ENCODE measurements around the gene HSPA6.
A peak's percentile ranks its signal among the peaks of the same experiment; 100 is the strongest.
"Not testable (repeated sequence)": the region's sequence is repeated elsewhere in the genome, so short reads cannot be mapped to it uniquely, and the experiment has no call there.

The HSPA6 gene

DNA sequence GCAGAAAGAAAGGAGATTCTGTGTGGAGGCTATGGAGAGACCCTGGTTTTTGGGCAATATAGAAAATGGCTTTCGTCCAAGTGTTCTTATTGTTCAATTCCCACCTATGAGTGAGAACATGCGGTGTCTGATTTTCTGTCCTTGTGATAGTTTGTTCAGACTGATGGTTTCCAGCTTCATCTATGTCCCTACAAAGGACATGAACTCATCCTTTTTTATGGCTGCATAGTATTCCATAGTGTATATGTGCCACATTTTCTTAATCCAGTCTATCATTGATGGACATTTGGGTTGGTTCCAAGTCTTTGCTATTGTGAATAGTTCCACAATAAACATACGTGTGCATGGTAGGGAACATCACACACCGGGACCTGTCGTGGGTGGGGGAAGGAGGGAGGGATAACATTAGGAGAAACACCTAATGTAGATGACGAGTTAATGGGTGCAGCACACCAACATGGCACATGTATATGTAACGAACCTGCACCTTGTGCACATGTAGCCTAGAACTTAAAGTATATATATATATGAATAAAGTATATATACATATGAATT, 14.7 kb downstream of the HSPA6 start:
- DNase-seq, result not testable (repeated sequence)

DNA sequence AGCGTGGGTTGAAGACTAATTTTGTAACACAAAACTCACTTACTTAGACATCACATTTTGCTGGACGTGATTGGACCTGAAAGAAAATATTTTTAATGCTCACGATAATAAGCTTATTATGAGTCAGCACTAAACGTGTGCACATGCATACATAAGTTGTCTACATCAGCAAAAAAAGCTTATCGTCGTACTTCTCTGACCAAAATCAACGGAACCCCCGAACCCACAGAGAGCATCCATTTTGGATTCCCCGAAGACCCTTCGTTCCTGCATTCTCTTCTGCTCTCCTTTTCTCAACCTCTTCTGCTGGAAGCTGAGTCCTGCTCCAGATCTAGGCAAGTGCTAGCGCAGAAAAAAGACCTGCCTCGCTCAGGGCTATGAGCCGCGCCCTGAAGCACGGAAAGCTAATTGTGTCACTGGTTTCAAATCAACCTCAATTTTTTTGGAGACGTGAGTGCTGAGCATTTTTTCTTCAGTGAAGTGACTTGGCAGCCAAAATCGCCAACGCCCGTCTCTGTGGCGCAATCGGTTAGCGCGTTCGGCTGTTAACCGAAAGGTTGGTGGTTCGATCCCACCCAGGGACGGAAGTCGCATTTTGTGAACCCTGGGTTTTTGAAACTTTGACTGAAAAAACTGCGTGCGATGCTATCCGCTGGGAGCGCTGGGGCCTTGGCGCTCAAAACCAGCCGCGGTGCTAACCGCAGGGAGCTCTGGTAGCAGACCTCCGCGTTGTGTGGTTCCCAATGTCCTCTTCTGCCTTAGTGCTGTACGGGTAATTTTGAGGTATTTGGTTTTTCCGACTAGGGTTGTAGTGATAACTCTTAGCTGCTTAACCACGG, 15.6 kb downstream of the HSPA6 start:
- DNase-seq, result peak; percentile 69 to 92

DNA sequence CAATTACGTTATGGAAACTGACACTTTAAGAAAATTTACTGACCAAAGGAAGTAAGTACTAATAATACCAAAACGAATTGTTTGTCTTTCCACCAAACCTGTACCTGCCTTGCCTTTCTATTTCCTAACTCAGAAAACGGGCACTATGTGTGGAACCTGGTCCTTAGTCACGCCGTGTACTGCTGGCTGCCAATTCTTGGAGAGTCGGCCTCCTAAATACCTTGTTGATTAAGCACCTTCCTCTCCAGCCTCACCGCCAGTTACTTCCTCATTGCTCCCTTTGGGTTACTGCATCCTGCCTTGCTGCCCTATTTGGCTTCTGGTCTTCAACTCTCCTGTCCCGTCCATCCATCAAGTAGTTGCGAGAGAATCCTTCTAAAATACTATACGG, 16.2 kb downstream of the HSPA6 start:
- DNase-seq, result not testable (repeated sequence)

DNA sequence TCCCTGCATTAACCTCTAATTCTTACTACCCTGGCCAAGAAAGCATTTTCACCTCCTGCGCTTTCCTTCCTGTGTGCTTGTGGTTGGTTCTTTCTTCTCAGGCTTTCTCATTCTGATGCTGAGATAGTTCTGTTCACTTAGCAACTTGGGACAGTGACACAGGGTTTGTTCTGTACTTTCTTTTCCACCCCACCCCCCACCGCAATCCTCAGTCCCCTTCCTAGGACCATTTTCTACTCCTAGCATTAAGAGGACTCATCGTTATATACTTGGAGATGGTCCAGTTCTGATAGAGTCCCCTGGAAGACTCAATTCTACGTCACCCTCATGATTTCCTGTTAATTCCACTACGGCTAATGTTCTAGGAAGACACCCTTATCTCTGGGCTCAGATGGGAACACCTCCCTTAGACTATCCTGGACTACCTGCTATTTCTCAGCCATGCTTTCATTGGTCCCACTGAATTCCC, 17.8 kb downstream of the HSPA6 start:
- DNase-seq, result not testable (repeated sequence)

DNA sequence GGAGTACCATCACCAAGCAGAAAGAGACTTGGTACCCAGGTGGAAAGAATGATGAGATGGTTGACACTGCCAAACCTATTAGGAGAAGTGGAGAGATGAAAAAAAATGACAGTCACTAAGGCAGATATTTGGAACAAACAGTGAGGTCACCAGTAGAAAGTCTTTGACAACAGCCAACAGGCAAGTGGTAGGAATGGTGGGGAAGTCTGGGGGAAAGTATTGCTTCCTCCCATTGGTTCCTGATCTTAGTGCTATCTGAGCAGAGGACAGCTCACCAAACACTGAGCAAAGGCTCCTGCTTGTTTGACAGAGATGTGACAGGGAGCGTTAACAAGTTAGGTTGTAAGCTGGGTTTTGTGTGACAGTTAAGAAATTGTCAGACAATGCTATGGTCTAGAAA, 18.8 kb downstream of the HSPA6 start:
- not testable (repeated sequence) for DNase-seq

DNA sequence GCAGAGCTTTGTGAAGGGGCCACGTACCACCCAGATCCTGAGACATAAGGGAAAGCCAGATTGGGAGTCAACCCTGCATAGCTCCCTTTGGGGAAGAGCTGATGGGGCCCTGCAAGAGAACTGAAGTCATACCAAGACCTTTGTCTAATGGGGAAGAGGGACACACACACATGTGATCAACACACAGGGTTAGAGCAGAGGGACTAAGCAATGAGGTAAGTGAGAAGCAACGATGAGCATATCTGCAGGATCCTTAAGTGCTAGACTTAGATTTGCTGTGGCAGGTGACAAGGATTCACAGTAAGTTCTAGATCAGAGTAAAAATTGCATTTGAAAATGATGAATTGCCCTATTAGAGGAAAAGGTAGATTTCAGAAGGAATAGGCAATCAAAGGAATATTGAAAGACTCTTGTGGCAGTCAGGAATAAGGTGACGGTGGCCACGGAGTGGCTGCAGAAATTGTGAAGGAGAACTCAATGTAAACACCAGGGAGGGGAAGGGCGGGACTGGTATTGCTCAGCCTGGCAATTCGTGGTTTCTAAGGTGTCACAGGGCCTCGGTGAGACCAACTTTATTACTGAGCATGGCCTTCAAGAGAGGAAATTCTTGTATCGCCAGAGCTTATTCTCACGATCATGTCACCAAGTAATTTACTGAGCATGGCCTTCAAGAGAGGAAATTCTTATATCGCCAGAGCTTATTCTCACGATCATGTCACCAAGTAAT, 20.8 kb downstream of the HSPA6 start:
- DNase-seq, result not testable (repeated sequence)

DNA sequence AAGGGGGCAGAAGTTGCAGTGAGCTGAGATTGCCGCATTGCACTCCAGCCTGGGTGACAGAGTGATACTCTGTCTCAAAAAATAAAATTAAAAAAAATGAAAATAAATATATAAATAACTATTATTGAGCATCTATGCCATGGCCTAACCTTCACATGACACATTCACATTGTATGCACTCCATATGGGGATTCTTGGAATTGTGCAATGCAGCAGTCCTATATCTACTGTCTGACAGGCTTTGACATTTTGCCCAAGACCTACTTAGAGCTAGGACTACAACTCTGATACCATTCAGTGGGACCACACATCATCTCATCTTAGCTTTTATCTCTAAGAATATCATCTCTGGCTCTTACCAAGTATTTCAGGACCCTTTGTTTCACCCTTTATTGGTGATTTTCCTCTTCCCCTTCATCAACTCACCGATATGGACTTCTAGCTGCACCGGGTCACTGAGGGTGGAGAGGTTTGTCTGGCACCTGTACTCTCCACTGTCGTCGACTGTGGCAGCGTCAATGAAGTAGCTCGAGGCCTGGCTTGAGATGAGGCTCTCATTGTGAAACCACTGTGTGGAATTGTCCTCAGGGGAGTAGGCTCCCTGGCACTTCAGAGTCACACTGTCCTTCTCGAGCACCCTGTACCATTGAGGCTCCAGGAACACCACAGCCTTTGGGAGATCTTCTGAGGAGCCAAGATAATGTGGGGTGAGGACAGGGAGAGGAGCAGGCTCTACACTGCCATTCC, 23.8 kb downstream of the HSPA6 start:
- DNase-seq, result not testable (repeated sequence)

DNA sequence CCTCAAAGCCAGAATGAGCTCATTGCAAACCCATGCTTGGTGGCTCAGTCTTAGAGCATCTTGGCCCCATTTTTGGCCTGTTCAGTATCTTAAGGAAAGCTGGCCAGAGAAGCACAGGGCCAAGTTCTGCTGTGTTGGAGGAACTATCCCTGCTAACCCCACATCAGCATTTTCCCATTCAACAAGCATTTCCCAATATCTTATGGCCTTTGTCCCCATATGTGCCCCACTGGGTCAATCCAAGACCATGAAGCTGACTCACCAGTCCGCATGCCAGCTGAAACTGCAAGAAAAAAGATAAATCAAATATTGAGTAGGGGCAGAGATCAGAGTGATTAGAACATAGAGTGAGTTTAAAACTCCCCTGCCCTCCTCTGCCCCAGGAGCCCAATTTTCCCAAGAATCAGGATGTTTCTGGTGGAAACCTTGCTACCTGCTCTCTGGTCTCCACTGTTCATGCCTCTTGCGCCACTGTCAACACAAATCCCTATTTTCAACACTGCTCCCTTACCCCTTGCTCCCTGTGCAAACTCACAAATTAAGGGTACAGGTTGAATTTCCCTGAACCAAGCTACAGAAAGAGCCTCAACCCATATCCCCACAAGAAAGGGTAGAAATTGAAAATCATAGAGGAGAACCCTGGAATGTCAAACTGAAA, 24.5 kb downstream of the HSPA6 start:
- not testable (repeated sequence) for DNase-seq

DNA sequence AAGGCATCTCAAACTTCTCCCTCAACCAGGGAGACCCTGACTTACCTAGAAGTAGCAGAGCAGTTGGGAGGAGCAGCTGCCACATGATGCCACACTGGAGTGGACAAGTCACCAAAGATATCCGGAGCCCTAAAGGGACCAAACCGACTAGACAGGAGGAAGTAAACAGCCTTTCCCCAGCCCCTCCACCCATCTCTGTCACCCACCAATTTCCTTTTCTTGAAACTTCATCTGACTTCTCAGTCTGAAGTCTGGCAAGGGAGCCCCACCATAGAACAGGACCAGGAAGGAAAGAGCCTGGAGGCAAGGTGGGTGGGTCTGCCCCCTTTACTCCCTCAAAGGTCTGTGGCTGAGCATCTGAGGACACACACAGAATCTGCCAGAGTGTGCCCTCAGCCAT, 25.3 kb downstream of the HSPA6 start, which contains the start of gene FCGR3A:
FCGR3A (minus strand) TSS at position 167 of the 400 bp plus-strand sequence; CDS start at position 85, 82 bp downstream.
- no peak for DNase-seq

DNA sequence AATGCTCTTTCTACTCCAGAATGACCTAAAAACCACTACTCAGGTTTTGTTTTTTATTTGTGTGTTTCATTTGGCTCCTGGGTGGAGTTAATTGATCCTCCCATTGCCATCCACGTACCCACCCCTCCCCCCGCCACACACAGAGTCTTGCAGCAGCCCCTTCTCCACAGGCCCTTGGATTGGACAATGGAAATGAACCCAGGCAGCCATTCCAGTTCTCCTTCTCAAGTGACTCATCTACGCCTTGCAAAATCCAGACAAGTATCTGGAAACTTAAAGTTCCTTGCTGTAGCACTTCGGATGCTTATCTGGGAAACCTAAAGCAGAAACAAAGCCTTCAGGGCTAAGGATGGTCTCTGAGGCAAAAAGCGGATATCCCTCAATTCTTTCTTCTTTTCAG, 26.6 kb downstream of the HSPA6 start:
- not testable (repeated sequence) for DNase-seq

DNA sequence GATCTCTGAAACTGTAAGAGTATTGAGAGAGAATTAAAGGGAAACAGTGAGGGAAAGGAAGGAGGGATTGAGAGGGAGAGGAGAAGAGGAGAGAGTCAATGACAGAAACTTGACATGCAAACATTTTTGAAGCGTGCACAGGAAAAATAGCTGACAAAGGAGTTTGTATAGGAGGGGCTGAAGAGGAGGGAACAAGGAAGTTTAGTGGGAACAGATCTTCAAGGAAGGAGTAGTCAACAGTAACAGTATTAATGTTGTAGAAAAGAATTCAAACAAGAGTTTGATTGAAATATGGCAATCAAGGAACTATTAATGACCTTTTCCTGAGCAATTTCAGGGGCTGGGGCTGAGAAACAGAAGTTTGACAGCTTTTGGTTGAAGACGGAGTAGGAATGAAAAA, 29.3 kb downstream of the HSPA6 start:
- not testable (repeated sequence) for DNase-seq

DNA sequence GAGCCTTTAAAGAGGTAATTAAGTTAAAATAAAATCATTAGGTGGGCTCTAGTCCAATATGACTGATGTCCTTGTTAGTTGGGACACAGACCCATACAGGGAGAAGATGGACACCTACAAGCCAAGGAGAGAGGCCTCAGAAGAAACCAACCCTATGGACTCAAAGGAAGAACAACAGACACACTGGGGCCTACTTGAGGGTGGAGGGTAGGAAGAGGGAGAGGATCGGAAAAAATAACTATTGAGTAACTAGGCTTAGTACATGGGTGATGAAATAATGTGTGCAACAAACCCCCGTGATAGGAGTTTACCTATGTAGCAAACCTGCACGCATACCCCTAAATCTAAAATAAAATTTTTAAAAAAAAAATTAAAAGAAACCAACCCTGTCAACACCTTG, 30.0 kb downstream of the HSPA6 start:
- not testable (repeated sequence) for DNase-seq

DNA sequence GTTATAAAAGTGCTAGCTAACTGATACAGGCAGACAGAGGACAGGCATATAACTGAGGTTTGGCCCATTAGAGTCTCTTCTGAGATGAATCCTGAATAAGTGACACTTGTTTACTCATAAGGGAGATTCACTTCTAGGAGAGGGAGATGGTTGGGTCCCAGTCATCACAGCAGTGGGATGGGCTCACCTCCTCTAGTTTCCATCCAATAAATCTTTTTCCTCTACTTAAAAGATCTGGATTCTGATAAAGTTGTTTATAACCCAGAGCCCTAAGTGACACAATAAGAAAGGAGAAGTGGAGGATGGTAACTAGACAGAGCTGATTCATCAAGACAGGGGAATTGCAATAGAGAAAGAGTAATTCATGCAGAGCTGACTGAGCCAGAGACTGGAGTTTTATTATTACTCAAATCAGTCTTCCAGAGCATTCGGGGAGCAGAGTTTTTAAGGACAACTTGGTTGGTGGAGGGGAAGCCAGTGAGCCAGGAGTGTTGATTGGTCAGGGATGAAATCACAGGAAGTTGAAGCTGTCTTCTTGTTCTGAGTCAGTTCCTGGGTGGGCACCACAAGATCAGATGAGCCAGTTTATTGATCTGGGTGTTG, 30.6 kb downstream of the HSPA6 start:
- not testable (repeated sequence) for DNase-seq

DNA sequence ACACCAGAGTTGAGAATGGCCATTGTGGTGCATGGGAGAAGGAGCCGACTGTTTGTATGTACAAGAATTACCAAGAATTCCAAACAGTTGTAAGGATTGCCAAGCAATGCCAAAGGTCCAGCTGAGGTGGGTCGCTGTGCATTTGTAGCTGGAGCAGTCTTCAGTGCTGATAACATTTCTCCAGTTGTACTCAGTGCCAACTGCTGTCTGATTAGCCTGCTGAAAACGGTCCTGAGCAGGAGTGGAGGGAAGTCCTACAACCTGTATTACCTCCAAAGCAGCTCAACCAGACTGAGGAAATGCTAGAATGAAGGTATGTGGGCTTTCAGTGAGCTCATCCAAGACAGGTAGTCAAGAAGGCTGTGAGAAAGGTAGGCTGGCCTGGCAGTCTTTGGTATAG, 31.8 kb downstream of the HSPA6 start:
- not testable (repeated sequence) for DNase-seq

DNA sequence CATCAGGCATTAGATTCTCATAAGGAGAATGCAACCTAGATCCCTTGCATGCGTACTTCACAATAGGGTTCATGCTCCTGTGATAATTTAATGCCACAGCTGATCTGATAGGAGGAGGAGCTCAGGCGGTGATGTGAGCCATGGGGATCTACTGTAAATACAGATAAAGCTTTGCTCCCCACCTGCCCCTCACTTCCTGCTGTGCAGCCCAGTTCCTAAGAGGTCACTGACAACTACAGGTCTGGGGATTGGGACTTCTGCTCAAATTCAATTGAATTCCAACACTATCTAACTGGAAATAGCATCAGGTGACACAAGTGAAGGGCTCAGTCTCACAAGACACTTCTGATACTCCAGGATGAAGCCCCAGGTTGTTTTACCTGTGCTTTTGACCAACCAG, 32.6 kb downstream of the HSPA6 start:
- not testable (repeated sequence) for DNase-seq

DNA sequence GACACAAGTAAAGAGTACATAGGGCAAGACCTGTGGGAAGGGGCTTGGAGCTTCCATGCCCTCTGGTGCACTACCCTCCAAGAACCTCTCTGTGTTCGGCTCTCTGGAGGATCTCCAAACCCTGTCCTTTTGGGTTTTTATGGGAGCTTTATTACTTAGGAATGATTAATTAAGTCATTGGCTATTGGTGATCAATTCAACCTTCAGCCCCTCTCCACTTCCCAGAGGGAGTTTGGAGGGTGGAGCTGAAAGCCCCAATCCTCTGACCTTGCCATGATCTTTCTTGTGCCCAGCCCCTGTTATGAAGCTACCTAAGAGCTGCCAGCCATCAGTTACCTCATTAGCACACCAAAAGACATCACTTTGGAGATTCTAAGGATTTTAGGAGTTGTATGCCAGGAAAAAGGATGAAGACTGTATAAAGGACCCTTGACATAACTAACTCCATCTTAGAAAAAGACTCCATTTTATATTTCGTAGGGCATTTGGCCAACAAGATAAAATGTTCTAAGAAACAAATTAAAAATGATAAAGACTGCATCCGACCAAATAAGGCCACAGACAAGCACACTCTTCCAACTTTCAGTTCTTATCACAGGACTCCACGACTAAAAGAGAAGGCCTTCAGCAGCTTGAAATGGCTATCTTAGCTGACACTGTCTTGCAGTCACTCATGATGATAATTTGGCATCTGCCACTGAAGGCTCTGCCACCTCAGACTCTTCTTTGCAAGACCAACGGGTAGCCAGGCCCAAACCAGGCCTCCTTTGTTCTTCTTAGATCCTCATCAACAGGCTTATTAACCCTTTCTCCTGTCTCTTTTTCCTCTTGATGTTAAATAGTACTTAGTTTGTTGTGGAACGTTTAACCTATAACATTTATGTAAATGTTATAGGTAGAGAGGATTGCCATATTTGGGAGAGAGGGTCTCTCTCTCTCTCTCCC, 33.4 kb downstream of the HSPA6 start:
- DNase-seq, result not testable (repeated sequence)

DNA sequence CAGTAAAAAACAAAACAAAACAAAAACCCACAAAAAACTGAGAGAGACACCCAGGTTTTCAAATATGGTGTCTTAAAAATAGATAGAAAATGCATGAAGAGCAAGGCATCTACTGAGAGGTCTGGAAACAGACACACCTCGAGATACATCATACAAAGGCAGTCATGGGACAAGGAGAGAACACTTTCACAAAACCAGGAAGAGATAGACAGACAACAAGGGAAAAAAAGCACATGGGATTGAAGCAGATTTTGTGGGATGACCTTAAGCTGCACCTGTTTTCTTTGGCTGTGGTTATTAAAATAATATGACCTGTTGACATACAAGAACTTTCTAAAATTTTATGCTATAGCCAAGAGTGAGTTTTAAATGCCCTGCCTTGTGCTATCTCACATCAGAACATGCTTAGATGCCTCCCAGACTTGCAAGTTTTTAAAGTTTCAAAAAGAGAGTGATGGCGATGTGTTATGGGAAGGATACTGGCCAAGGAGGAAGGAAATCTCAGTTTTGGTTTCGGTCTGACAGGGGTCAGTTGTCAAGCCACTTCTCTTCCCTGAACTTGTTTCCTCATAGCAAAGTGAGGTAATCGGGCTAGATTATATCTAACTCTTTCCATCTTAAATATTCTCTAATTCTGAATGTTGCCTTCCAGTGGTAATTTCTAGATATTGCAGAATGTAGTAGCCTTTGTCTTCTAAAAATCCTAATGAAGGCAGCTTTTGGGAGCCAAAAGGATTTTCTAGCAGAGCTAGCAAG, 36.8 kb downstream of the HSPA6 start:
- DNase-seq, result not testable (repeated sequence)

DNA sequence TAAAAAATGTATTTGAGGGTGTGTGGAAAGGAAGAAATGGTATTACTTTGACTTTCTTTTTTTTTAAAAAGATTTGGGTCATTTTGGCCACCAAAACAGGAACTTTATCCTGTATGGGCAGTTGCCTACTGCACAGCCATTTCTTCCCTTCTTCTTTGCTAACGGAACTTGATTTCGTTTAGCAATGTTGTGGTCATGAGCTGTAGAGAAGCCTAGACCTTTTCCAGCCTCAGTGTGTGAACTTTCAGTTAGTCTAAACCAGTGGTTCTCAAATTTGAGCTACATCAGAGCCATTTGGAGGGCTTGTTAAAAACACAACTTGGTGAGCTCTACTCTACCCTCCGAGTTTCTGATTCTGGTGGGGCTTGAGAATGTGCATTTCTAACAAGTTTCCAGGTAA, 38.1 kb downstream of the HSPA6 start:
- DNase-seq, result not testable (repeated sequence)

DNA sequence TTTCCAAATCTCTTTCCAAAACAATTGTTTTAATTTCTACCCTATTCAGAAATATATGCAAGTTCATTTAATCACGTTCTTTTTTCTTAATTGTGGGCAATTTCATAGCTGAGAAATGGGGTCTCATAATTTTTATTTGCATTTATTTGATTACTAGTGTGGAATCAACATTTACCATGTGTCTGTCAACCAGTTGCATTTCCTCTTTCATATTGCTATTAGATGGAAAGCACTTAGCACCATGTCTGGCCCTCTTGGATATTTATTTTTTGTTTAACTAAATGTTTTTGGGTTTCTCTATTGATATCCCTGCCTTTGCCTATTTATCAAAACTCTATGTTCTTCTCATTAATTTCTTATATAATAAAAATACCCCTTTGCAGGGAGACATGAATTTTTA, 39.2 kb downstream of the HSPA6 start:
- not testable (repeated sequence) for DNase-seq

DNA sequence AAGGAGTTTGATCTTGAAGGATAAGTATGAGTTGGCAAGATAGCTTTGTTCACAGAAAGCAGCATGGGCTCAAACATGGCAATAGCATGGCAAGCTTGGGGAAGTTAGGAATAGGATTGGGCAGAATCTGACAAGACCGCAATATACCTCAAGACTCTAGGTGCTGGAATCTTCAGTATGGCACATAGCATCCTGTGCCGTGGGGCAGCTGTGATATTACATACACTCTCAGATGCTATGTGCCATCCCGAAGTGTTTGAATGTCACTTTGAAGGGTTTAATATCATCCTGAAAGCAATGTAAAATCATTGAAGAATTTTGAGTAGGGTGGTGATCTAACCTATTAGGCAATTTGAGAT, 42.2 kb downstream of the HSPA6 start:
- not testable (repeated sequence) for DNase-seq

Measured in NCI-H446 (cell line).